ENCODE results near the gene NCAPG.

- TF ChIP-seq CTCF (IDR thresholded peaks at IDR 0.05 in 8 of 11, conservative IDR thresholded peaks at IDR 0.05 in 3 of 11), result no peak
- no peak for TF ChIP-seq POLR2A (IDR thresholded peaks at IDR 0.05)
These were observed 24.9 kb upstream of the NCAPG start for GRCh38 chr4:17785858-17786257.

Data from spleen (tissue), 7 donors.